Measurements from ENCODE around the gene TBC1D22A. TPM values are rescaled to one million over a fixed set of nuclear protein-coding genes. Genes with fewer than 3 reads are reported as not detected.

TBC1D22A gene
- total and polyA plus RNA-seq, 2 donors from 2014 or later = 24.6 to 39.4 TPM

GRCh38 chr22:46995501-46996360 is 233.3 kb downstream of the TBC1D22A start:
- intact Hi-C loops (cut with DNase I) = no loop called here
- no peaks in the 10 kb centered on the region for H3K27me3 ChIP-seq (ENCODE audit: control insufficient read depth, insufficient read depth, low read length)
- no peak overlapping the region for H3K9ac ChIP-seq (ENCODE audit: low read length in 3 of 3)
- no peaks in the 10 kb centered on the region for H3K9me3 ChIP-seq (ENCODE audit: control insufficient read depth in 2 of 3, insufficient read depth in 1 of 3, low read length in 3 of 3)
- DNase-seq (peak in 1 of 5 donors; percentile 50), FAIRE-seq (no peak)
- TF ChIP-seq CTCF (IDR thresholded peaks at IDR 0.05; ENCODE audit: borderline replicate concordance, extremely low read depth, insufficient read depth) = no peak
- H3K4me3 ChIP-seq (ENCODE audit: low read length in 3 of 3) = no peak overlapping the region
- H3K27ac ChIP-seq (ENCODE audit: low read depth in 2 of 2, low read length in 2 of 2) = no peak overlapping the region
- peaks cover 0 to 8% (median 0%) of the 10 kb centered on the region in 3 donors for H3K36me3 ChIP-seq (ENCODE audit: control insufficient read depth in 2 of 3, insufficient read depth in 3 of 3, low read length in 3 of 3)
- no peaks in the 10 kb centered on the region for H3K4me1 ChIP-seq (ENCODE audit: control insufficient read depth in 2 of 3, insufficient read depth in 2 of 3, low read depth in 1 of 3, low read length in 3 of 3)

GRCh38 chr22:46996595-46997310 is 234.3 kb downstream of the TBC1D22A start:
- no peak for TF ChIP-seq CTCF (IDR thresholded peaks at IDR 0.05; ENCODE audit: borderline replicate concordance, extremely low read depth, insufficient read depth)
- H3K9me3 ChIP-seq (ENCODE audit: control insufficient read depth in 2 of 3, insufficient read depth in 1 of 3, low read length in 3 of 3) = no peaks in the 10 kb centered on the region
- no peak for FAIRE-seq
- intact Hi-C loops (cut with DNase I) = no loop called here
- H3K27me3 ChIP-seq (ENCODE audit: control insufficient read depth, insufficient read depth, low read length) = no peaks in the 10 kb centered on the region
- H3K9ac ChIP-seq (ENCODE audit: low read length in 3 of 3) = no peak overlapping the region
- H3K36me3 ChIP-seq (ENCODE audit: control insufficient read depth in 2 of 3, insufficient read depth in 3 of 3, low read length in 3 of 3) = peaks cover 0 to 8% (median 0%) of the 10 kb centered on the region in 3 donors
- no peak overlapping the region for H3K4me3 ChIP-seq (ENCODE audit: low read length in 3 of 3)
- no peaks in the 10 kb centered on the region for H3K4me1 ChIP-seq (ENCODE audit: control insufficient read depth in 2 of 3, insufficient read depth in 2 of 3, low read depth in 1 of 3, low read length in 3 of 3)
- peak in 1 of 5 donors; percentile 38 for DNase-seq
- H3K27ac ChIP-seq (ENCODE audit: low read depth in 2 of 2, low read length in 2 of 2) = no peak overlapping the region

- peaks cover 0 to 3% (median 0%) of the 10 kb centered on the region in 3 donors for H3K36me3 ChIP-seq (ENCODE audit: control insufficient read depth in 2 of 3, insufficient read depth in 3 of 3, low read length in 3 of 3)
- no peak for TF ChIP-seq CTCF (IDR thresholded peaks at IDR 0.05; ENCODE audit: borderline replicate concordance, extremely low read depth, insufficient read depth)
- H3K27me3 ChIP-seq (ENCODE audit: control insufficient read depth, insufficient read depth, low read length) = no peaks in the 10 kb centered on the region
- no peak overlapping the region for H3K27ac ChIP-seq (ENCODE audit: low read depth in 2 of 2, low read length in 2 of 2)
- no peak for FAIRE-seq
- H3K9ac ChIP-seq (ENCODE audit: low read length in 3 of 3) = no peak overlapping the region
- no peak overlapping the region for H3K4me3 ChIP-seq (ENCODE audit: low read length in 3 of 3)
- DNase-seq = no peak
- H3K9me3 ChIP-seq (ENCODE audit: control insufficient read depth in 2 of 3, insufficient read depth in 1 of 3, low read length in 3 of 3) = no peaks in the 10 kb centered on the region
- no peaks in the 10 kb centered on the region for H3K4me1 ChIP-seq (ENCODE audit: control insufficient read depth in 2 of 3, insufficient read depth in 2 of 3, low read depth in 1 of 3, low read length in 3 of 3)
- intact Hi-C loops (cut with DNase I) = no loop called here
Measured at GRCh38 chr22:46997311-46997970, 235.0 kb downstream of the TBC1D22A start.
